GDM1 (cell line): Measurements from ENCODE around the gene HIP1R.

ENCODE experiments used
- DNase-seq: peaks from one replicate; lab custom pipeline; 2025; lab: John Stamatoyannopoulos, UW

HIP1R gene

GRCh38 chr12:122834104-122834920 is 945 bp upstream of the HIP1R start:
- no peak for DNase-seq

- no peak for DNase-seq
Observed at GRCh38 chr12:122835750-122836026, 431 bp downstream of the HIP1R start.

- DNase-seq: no peak
Observed at GRCh38 chr12:122836027-122836921, 1.0 kb downstream of the HIP1R start.

GRCh38 chr12:122837306-122838265 is 2.3 kb downstream of the HIP1R start:
- no peak for DNase-seq

GRCh38 chr12:122838841-122839240 is 3.6 kb downstream of the HIP1R start:
- DNase-seq: no peak

- DNase-seq: no peak
Observed at GRCh38 chr12:122839907-122840554, 4.8 kb downstream of the HIP1R start.

- no peak for DNase-seq
Observed at GRCh38 chr12:122840580-122841513, 5.6 kb downstream of the HIP1R start.

- no peak for DNase-seq
Observed at GRCh38 chr12:122841544-122842321, 6.5 kb downstream of the HIP1R start.

- no peak for DNase-seq
Observed at GRCh38 chr12:122842505-122843405, 7.5 kb downstream of the HIP1R start.

- no peak for DNase-seq
Observed at GRCh38 chr12:122843455-122843854, 8.2 kb downstream of the HIP1R start.

GRCh38 chr12:122844366-122844971 is 9.2 kb downstream of the HIP1R start:
- DNase-seq: no peak

- no peak for DNase-seq
Observed at GRCh38 chr12:122845041-122845864, 10.0 kb downstream of the HIP1R start.

- DNase-seq: no peak
Observed at GRCh38 chr12:122845865-122846621, 10.8 kb downstream of the HIP1R start.

GRCh38 chr12:122846622-122847515 is 11.6 kb downstream of the HIP1R start:
- DNase-seq: no peak

GRCh38 chr12:122847516-122847836 is 12.2 kb downstream of the HIP1R start:
- DNase-seq: no peak
